T-helper 17 cell (primary cell): ENCODE data around the gene GPATCH2L. TPM values are rescaled to one million over a fixed set of nuclear protein-coding genes. Genes with fewer than 3 reads are reported as not detected.

Source experiments
- ATAC-seq: fragments of 150-1000 bp; cut with Tn5 transposase; 2 replicates; pipeline ENCODE4 v1.10.0; 2021; ENCODE audit warnings: mild to moderate bottlenecking, moderate library complexity
- DNase-seq, 3 donors: peaks; one replicate each; pipeline versions ENCODE4 v3.0.0 to v3.0.0-alpha.2; 2020 to 2021
- H3K9me3 ChIP-seq: one replicate; pipeline ENCODE4 v1.7.0; 2013; ENCODE audit warnings: low read length, mild to moderate bottlenecking; ENCODE audit not compliant: control insufficient read depth, poor library complexity, severe bottlenecking
- H3K27ac Mint-ChIP-seq: one replicate; pipeline ENCODE4 v1.8.0; 2022; ENCODE audit warnings: mild to moderate bottlenecking, moderate library complexity, mixed read lengths
- H3K27me3 Mint-ChIP-seq: one replicate; pipeline ENCODE4 v1.8.0; 2022; ENCODE audit warnings: mixed read lengths
- H3K36me3 Mint-ChIP-seq: one replicate; pipeline ENCODE4 v1.8.0; 2022; ENCODE audit warnings: low read depth, mixed read lengths
- H3K4me1 Mint-ChIP-seq: one replicate; pipeline ENCODE4 v1.8.0; 2022; ENCODE audit warnings: mild to moderate bottlenecking, mixed read lengths
- H3K4me3 Mint-ChIP-seq: one replicate; pipeline ENCODE4 v1.8.0; 2022; ENCODE audit warnings: mild to moderate bottlenecking, moderate library complexity, mixed read lengths
- total RNA-seq, 4 donors: library from RNA in 2 of 4; stranded (reverse) in 2 of 4; gene quantifications; one replicate each; pipeline ENCODE4 v1.2.3 and lab custom pipeline; 2022 to 2026

Gene GPATCH2L
- total RNA-seq, 2 donors from 2014 or later, result 62.0 to 63.9 TPM

DNA sequence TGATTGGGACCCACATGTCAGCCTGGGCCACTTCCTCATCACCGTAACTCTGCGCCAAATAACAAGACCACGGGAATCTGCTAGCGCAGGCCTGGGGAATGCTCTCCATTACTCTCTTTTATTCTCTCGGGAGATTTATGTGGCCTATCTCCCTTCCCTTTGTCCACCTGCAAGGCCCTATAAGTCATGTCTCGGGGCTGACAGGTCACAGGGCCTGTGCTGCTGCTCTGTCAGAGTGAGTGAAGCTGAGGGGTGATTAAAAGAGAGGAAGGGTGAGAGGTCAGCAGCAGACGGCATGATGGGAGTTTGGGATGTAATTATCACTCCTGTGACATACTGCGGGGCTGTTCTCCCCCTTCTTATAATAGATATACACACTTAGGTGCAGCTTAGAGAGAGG, 26.2 kb upstream of the GPATCH2L start:
- no peak for ATAC-seq
- H3K4me3 Mint-ChIP-seq, result no peak overlapping the region
- H3K27ac Mint-ChIP-seq, result no peak overlapping the region
- peaks cover 39% of the 10 kb centered on the region for H3K27me3 Mint-ChIP-seq
- no peaks in the 10 kb centered on the region for H3K4me1 Mint-ChIP-seq
- no peaks in the 10 kb centered on the region for H3K9me3 ChIP-seq
- DNase-seq, result no peak
- H3K36me3 Mint-ChIP-seq, result no peaks in the 10 kb centered on the region

- no peak overlapping the region for H3K4me3 Mint-ChIP-seq
These were observed 25.6 kb upstream of the GPATCH2L start for GRCh38 chr14:76126076-76126475.

GRCh38 chr14:76129851-76130576, 21.7 kb upstream of the GPATCH2L start:
- Mint-ChIP-seq H3K4me3 (no peak overlapping the region), H3K27me3 (peaks cover 44% of the 10 kb centered on the region)
- no peak for DNase-seq

More at GRCh38 chr14:76126076-76126475, 25.6 kb upstream of the GPATCH2L start:
- Mint-ChIP-seq H3K27me3 (peaks cover 45% of the 10 kb centered on the region), H3K4me1 (no peaks in the 10 kb centered on the region), H3K36me3 (no peaks in the 10 kb centered on the region), H3K27ac (no peak overlapping the region)
- ATAC-seq (no peak), DNase-seq (no peak)
- H3K9me3 ChIP-seq, result no peaks in the 10 kb centered on the region

DNA sequence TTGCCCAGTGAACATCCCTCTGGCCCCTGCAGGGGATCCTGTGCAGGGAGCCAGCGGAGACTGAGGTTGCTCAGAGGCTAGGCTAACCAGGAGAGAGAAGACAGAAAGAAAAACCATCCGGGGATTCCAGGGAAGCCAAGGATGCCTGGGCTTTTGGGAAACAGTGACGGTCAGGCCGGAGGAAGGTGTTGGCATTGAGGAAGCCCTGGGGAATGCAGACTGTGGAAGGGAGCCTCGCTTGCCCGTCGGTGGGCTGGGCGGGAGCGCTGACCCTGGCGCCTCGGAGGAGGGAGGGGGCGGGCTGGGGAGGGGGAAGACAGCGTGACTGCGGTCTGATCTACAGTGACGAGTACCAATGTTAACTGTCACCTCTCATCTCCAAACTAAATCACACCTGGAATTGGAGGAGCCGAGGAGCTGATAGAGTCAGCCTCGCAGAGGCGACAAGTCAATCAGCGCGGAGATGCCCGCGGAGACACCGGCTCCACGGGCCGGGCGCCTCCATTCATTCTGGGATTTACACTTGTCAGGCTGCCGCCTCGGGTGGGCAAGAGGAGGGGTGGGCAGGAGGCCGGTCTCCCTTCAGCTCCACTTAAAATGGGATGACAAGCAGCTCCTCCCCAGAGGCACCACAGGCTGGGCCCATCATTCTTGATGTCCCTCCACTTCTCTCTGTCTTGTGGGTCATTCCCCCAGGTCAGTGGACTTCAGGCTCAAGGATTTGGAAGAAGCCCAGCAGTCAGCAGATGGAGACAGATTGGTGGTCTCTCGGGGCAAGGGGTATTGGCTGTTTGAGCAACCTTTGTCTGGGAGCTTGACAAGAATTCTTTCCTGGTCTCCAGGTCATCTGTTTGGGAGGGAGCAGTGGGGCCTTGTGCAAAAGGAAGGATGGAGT, 20.4 kb upstream of the GPATCH2L start:
- ATAC-seq, result no peak
- H3K27me3 Mint-ChIP-seq, result peaks cover 53% of the 10 kb centered on the region

More at GRCh38 chr14:76129851-76130576, 21.7 kb upstream of the GPATCH2L start:
- no peak for ATAC-seq
- no peaks in the 10 kb centered on the region for H3K9me3 ChIP-seq
- Mint-ChIP-seq H3K4me1 (no peaks in the 10 kb centered on the region), H3K27ac (no peak overlapping the region), H3K36me3 (no peaks in the 10 kb centered on the region)

DNA sequence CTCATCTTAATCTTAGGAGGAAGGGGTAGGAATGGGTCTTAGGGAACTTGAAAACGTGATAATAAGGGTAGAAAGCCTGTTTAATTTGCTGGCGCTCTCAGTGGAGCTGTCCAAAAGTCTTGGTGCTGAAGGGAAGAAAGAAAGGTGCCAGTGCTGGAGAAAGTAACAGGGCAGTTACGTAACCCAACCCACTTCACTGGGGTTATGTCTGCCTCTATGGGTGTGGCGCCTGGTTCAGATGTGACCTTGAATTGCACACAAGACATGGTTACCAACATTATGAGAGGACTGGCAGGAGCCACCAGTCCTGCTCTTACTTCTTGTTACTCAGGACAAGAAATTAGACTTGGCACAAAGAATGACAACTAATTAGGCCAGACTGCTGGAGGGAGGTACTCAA, 18.6 kb upstream of the GPATCH2L start:
- ATAC-seq (no peak), DNase-seq (no peak)
- no peak overlapping the region for H3K4me3 Mint-ChIP-seq

More for the DNA sequence above, 20.4 kb upstream of the GPATCH2L start:
- H3K9me3 ChIP-seq, result no peaks in the 10 kb centered on the region
- Mint-ChIP-seq H3K27ac (no peak overlapping the region), H3K4me3 (no peak overlapping the region), H3K4me1 (no peaks in the 10 kb centered on the region), H3K36me3 (no peaks in the 10 kb centered on the region)
- no peak for DNase-seq

GRCh38 chr14:76134231-76134630, 17.5 kb upstream of the GPATCH2L start:
- Mint-ChIP-seq H3K4me1 (peaks cover 1% of the 10 kb centered on the region), H3K36me3 (peaks cover 4% of the 10 kb centered on the region), H3K27ac (no peak overlapping the region), H3K27me3 (peaks cover 54% of the 10 kb centered on the region), H3K4me3 (no peak overlapping the region)
- DNase-seq, result no peak
- ATAC-seq, result no peak
- H3K9me3 ChIP-seq, result no peaks in the 10 kb centered on the region

More for the DNA sequence above, 18.6 kb upstream of the GPATCH2L start:
- H3K9me3 ChIP-seq, result no peaks in the 10 kb centered on the region
- peaks cover 51% of the 10 kb centered on the region for H3K27me3 Mint-ChIP-seq
- no peak overlapping the region for H3K27ac Mint-ChIP-seq
- H3K4me1 Mint-ChIP-seq, result no peaks in the 10 kb centered on the region
- peaks cover 2% of the 10 kb centered on the region for H3K36me3 Mint-ChIP-seq

- peaks cover 2% of the 10 kb centered on the region for H3K4me1 Mint-ChIP-seq
- no peak overlapping the region for H3K27ac Mint-ChIP-seq
- DNase-seq, result no peak
- H3K4me3 Mint-ChIP-seq, result no peak overlapping the region
- ATAC-seq, result no peak
- peaks cover 58% of the 10 kb centered on the region for H3K27me3 Mint-ChIP-seq
- H3K9me3 ChIP-seq, result no peaks in the 10 kb centered on the region
- H3K36me3 Mint-ChIP-seq, result peaks cover 5% of the 10 kb centered on the region
These were observed 16.0 kb upstream of the GPATCH2L start for GRCh38 chr14:76135722-76136121.

DNA sequence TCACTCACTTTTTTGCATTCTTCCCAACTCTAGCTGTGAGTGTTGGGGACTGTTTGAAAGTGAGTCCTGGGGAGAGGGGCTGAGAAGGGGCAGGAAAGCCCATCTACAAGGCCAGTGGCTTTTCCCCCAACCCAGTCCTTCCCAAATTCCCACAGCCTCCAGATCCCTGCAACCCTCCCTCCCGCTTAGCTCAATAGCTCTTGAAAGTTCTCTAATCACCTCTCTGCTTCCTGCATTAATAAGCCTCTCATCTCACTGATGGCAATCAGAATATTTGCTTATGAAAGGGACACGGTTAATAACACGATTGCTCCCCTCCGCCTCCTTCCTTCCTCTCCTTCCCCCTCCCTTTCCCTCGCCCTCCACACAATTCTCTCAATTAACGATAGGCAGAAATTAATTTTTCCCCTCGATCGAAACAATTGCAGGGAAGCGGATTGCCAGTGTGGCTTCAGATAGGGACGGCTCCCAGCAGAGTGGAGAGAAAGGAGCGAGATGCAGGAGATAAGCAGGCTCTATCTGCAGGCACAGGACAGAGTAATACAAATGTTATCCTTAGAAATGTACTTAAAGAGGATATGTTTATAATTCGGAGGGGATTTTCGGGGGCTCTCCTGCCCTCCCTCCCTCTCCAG, 15.1 kb upstream of the GPATCH2L start:
- Mint-ChIP-seq H3K27ac (no peak overlapping the region), H3K36me3 (peaks cover 5% of the 10 kb centered on the region), H3K27me3 (peaks cover 60% of the 10 kb centered on the region), H3K4me1 (peaks cover 2% of the 10 kb centered on the region), H3K4me3 (no peak overlapping the region)
- no peaks in the 10 kb centered on the region for H3K9me3 ChIP-seq
- DNase-seq (no peak), ATAC-seq (no peak)

- DNase-seq, result no peak
- H3K27me3 Mint-ChIP-seq, result peaks cover 57% of the 10 kb centered on the region
- no peak for ATAC-seq
- H3K9me3 ChIP-seq, result peaks cover 1% of the 10 kb centered on the region
- H3K27ac Mint-ChIP-seq, result no peak overlapping the region
- no peak overlapping the region for H3K4me3 Mint-ChIP-seq
- H3K4me1 Mint-ChIP-seq, result peaks cover 2% of the 10 kb centered on the region
- peaks cover 5% of the 10 kb centered on the region for H3K36me3 Mint-ChIP-seq
These were observed 13.5 kb upstream of the GPATCH2L start for GRCh38 chr14:76138119-76138757.

- DNase-seq (no peak), ATAC-seq (no peak)
- Mint-ChIP-seq H3K4me3 (no peak overlapping the region), H3K4me1 (peaks cover 2% of the 10 kb centered on the region), H3K36me3 (peaks cover 5% of the 10 kb centered on the region), H3K27ac (no peak overlapping the region), H3K27me3 (peaks cover 57% of the 10 kb centered on the region)
- H3K9me3 ChIP-seq, result peaks cover 6% of the 10 kb centered on the region
These were observed 12.7 kb upstream of the GPATCH2L start for GRCh38 chr14:76138758-76139723.

- Mint-ChIP-seq H3K27me3 (peaks cover 33% of the 10 kb centered on the region), H3K4me1 (peaks cover 2% of the 10 kb centered on the region), H3K36me3 (peaks cover 3% of the 10 kb centered on the region), H3K4me3 (no peak overlapping the region), H3K27ac (no peak overlapping the region)
- ATAC-seq, result no peak
- no peak for DNase-seq
- H3K9me3 ChIP-seq, result peaks cover 6% of the 10 kb centered on the region
These were observed 8.1 kb upstream of the GPATCH2L start for GRCh38 chr14:76143642-76144041.

DNA sequence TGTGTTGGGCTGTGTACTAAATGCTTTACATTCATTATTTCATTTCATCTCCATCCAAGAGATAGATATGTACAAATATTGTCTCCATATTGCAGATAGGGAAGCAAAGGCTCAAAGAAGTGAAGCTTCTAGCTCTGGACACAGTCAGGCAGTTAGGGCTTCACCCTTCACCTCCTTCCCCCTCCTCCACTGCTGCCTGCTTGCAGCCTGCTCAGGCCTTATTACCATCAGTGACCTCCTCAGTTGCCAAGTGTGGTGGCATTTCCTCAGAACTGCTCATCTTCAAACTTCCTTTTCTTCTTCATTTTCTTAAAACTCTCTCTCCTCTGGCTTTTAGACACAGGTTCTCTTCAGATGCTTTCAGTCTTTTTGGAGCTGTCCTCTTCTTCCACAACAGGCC, 4.7 kb upstream of the GPATCH2L start:
- no peaks in the 10 kb centered on the region for H3K36me3 Mint-ChIP-seq
- H3K4me3 Mint-ChIP-seq, result no peak overlapping the region
- DNase-seq (no peak), ATAC-seq (no peak)
- H3K27me3 Mint-ChIP-seq, result peaks cover 7% of the 10 kb centered on the region
- H3K27ac Mint-ChIP-seq, result no peak overlapping the region
- peaks cover 11% of the 10 kb centered on the region for H3K4me1 Mint-ChIP-seq
- peaks cover 6% of the 10 kb centered on the region for H3K9me3 ChIP-seq
